Measurements from ENCODE around the gene CEMIP. TPM values are rescaled to one million over a fixed set of nuclear protein-coding genes. Genes with fewer than 3 reads are reported as not detected.

CEMIP gene
- total RNA-seq = not detected

- DNase-seq = no peak
These were observed at the start of gene CEMIP for GRCh38 chr15:80778964-80779657. Gene CEMIP, plus strand, starts transcription at chr15:80779370. Its CDS starts 94,510 bp downstream, at chr15:80873880.

GRCh38 chr15:80730387-80730786, 48.8 kb upstream of the CEMIP start:
- no peak for DNase-seq

- no peak for DNase-seq
These were observed 48.2 kb upstream of the CEMIP start for GRCh38 chr15:80730926-80731325.

- no peak for DNase-seq
These were observed 47.0 kb upstream of the CEMIP start for GRCh38 chr15:80732167-80732566.

- DNase-seq = no peak
These were observed 46.4 kb upstream of the CEMIP start for GRCh38 chr15:80732818-80733217.

GRCh38 chr15:80733460-80733859, 45.7 kb upstream of the CEMIP start:
- DNase-seq = no peak

GRCh38 chr15:80735344-80735743, 43.8 kb upstream of the CEMIP start:
- no peak for DNase-seq

- DNase-seq = no peak
These were observed 42.6 kb upstream of the CEMIP start for GRCh38 chr15:80736560-80736959.

GRCh38 chr15:80739919-80740318, 39.3 kb upstream of the CEMIP start:
- DNase-seq = no peak

GRCh38 chr15:80742081-80742480, 37.1 kb upstream of the CEMIP start:
- DNase-seq = no peak

GRCh38 chr15:80743189-80743833, 35.9 kb upstream of the CEMIP start:
- no peak for DNase-seq

- no peak for DNase-seq
These were observed 34.8 kb upstream of the CEMIP start for GRCh38 chr15:80744415-80744814.

GRCh38 chr15:80744826-80745225, 34.3 kb upstream of the CEMIP start:
- DNase-seq = no peak

GRCh38 chr15:80745888-80746287, 33.3 kb upstream of the CEMIP start:
- no peak for DNase-seq

- no peak for DNase-seq
These were observed 31.7 kb upstream of the CEMIP start for GRCh38 chr15:80747317-80748053.

GRCh38 chr15:80749589-80749988, 29.6 kb upstream of the CEMIP start:
- DNase-seq = no peak

GRCh38 chr15:80750575-80750974, 28.6 kb upstream of the CEMIP start:
- no peak for DNase-seq

GRCh38 chr15:80752204-80752603, 27.0 kb upstream of the CEMIP start:
- DNase-seq = no peak

GRCh38 chr15:80753161-80753560, 26.0 kb upstream of the CEMIP start:
- DNase-seq = no peak

- no peak for DNase-seq
These were observed 25.2 kb upstream of the CEMIP start for GRCh38 chr15:80754014-80754413.

- no peak for DNase-seq
These were observed 23.3 kb upstream of the CEMIP start for GRCh38 chr15:80755885-80756284.

- DNase-seq = no peak
These were observed 20.9 kb upstream of the CEMIP start for GRCh38 chr15:80758130-80758745.

- no peak for DNase-seq
These were observed 18.2 kb upstream of the CEMIP start for GRCh38 chr15:80760960-80761359.
